GM12891 (cell line): ENCODE results near the gene RAP2B.

Source experiments
- POLR2A ChIP-seq: IDR thresholded peaks from 2 replicates; pipeline ENCODE4 v1.6.1; 2011; ENCODE audit warnings: low read depth, low read length, control low read depth
- TAF1 ChIP-seq: IDR thresholded peaks from 2 replicates; pipeline ENCODE4 v1.6.1; 2011; ENCODE audit warnings: low read depth, low read length, control low read depth

GRCh38 chr3:153159771-153160397 is 2.1 kb upstream of the RAP2B start:
- no peak for TF ChIP-seq POLR2A
- no peak for TF ChIP-seq TAF1
